PFSK-1 (cell line): ENCODE data around the gene NFIA.

Source experiments
- FOXP2 ChIP-seq: optimal IDR thresholded peaks from 2 replicates; pipeline ENCODE3; 2011; ENCODE audit warnings: borderline replicate concordance, control low read depth, inconsistent platforms; ENCODE audit not compliant: insufficient read depth; ENCODE audit errors: extremely low read length, extremely low read depth
- POLR2AphosphoS5 ChIP-seq: IDR thresholded peaks from 2 replicates; pipeline ENCODE4 v1.6.1; 2012; ENCODE audit warnings: low read depth, mild to moderate bottlenecking, control low read depth, low read length, moderate library complexity
- REST ChIP-seq, 2 experiments: IDR thresholded peaks; 2 replicates each; pipeline versions ENCODE4 v1.6.1 to v1.8.0; 2011 to 2012; ENCODE audit warnings: low read depth in 2 of 2, low read length in 2 of 2, control low read depth in 1 of 2, inconsistent platforms in 1 of 2, mild to moderate bottlenecking in 1 of 2, moderate library complexity in 1 of 2; ENCODE audit not compliant: insufficient read depth in 1 of 2
- SIN3A ChIP-seq: IDR thresholded peaks from 2 replicates; pipeline ENCODE4 v1.6.1; 2012; ENCODE audit warnings: mild to moderate bottlenecking, low read length, moderate library complexity, borderline replicate concordance; ENCODE audit not compliant: insufficient read depth
- TAF1 ChIP-seq: IDR thresholded peaks from 2 replicates; pipeline ENCODE4 v1.6.1; 2012; ENCODE audit warnings: low read length, control low read depth, borderline replicate concordance; ENCODE audit not compliant: insufficient read depth

- TF ChIP-seq REST (IDR thresholded peaks at IDR 0.05; ENCODE audit: insufficient read depth in 1 of 2, low read depth in 2 of 2, low read length in 2 of 2) (no peak), POLR2AphosphoS5 (no peak), TAF1 (no peak), SIN3A (no peak), FOXP2 (no peak)
Observed at GRCh38 chr1:61447968-61448430, 365.6 kb downstream of the NFIA start.
